Inflammatory macrophage (primary cell): ENCODE results near the gene TESK2.

Experiments
- DNase-seq, 2 donors: peaks; one replicate each; pipeline ENCODE4 v3.0.0-alpha.2; 2020 to 2022

Gene TESK2

DNA sequence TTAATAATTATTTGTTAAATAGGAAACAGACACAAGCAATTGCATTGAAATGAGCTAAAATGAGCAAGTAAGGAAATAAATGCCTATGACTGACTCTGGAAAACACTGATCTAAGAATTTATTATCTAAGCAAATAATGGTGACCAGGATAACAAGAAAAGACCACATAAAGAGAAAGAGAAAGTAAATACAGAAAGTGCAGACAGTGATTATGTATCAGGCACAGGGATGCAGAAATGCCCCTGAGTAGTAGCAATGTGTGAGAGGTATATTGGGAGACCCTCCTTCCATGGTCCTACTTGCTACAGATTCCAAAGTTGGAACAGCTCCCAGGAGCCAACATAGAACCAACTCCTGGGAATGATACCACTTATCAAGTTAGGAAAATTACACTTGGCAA lies 117.4 kb downstream of the TESK2 start:
- no peak for DNase-seq

DNA sequence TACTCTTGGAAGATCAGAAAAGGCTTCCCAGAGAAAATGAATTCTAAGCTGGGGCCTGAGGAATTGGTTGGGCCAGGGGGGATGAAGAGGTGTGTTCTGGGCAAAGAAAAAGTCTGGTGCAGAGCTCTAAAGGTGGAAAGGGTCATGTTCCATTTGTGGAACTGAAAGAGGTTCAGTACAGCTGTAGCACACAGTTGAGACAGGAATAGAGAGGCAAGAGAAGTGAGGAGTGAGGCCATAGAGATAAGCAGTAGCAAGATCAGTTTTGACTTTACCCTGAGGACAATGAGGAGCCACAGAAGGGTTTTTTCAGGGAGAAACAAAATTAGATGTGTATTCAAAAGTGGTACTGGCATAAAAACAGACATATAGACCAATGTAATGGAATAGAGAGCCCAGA lies 120.4 kb downstream of the TESK2 start:
- no peak for DNase-seq

- no peak for DNase-seq
Measured at GRCh38 chr1:45365051-45365450, 125.9 kb downstream of the TESK2 start.

GRCh38 chr1:45364294-45364693 lies 126.7 kb downstream of the TESK2 start:
- no peak for DNase-seq

- DNase-seq = peak in 1 of 2 donors; percentile 50
Measured at GRCh38 chr1:45360981-45361380, 130.0 kb downstream of the TESK2 start.

DNA sequence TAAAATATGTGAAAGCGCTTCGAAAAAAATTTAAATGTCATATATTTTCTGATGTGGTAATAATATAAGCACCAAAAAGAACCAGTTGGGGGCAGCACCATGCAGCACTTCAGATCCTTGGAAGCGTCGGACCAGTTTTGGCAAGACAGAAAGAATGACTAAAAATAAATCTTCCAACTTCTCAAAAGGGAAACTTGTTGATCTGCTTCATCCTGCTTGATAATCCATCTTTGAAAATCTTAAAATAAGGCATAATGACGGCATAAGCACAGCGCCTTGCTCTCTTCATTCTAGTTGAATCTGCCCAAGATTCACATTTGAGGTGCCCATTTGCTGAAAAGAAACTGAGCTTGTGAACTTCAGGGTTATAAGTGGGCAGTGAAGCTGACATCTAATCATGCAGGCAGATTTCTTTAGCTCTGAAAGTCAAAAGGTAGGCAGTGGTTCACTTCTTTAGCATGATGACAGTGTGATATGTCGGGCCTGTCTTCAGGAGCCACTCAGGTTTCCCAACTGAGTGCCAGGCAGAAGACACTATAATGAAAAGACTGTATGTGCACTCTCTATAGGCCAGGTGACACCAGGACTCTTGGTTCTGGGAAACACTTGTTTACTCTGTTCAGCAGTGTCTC lies 131.0 kb downstream of the TESK2 start:
- DNase-seq = peak; percentile 68 to 73

DNA sequence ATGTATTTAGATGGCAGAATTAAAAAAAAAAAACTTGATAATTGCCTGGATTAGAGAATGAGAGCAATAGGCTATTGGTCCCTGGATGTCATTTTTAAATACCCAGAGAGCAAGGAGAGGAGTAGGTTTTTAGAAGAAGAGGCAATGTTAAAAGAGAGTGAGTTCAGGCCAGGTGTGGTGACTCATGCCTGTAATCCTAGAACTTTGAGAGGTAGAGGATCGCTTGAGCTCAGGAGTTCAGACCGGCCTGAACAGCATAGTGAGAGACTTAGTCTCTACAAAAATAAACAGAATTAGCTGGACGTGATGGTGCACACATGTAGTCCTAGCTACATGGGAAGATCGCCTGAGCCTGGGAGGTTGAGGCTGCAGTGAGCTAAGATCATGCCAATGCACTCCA lies 134.8 kb downstream of the TESK2 start:
- no peak for DNase-seq

GRCh38 chr1:45355683-45356082 lies 135.3 kb downstream of the TESK2 start:
- DNase-seq = no peak

GRCh38 chr1:45354838-45355237 lies 136.1 kb downstream of the TESK2 start:
- DNase-seq = no peak

DNA sequence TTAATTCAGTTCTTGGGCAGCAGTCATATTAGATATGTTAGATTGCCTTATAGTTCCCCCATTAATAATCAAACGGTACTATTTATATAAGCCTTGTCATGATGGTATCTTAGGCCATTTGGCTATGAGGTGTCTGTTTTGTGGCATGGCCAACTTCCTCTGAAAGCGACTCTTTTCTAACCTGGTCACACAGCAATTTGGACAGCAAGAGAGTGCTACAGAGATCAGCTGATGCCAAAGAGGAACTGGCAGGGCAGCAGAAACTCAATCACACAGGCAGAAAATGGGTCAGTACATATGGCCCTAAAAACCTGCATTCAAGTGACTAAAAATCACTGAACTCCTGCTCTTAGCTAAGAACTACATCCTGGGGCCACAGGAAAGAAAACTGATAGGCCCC lies 137.3 kb downstream of the TESK2 start:
- peak; percentile 47 to 62 for DNase-seq

DNA sequence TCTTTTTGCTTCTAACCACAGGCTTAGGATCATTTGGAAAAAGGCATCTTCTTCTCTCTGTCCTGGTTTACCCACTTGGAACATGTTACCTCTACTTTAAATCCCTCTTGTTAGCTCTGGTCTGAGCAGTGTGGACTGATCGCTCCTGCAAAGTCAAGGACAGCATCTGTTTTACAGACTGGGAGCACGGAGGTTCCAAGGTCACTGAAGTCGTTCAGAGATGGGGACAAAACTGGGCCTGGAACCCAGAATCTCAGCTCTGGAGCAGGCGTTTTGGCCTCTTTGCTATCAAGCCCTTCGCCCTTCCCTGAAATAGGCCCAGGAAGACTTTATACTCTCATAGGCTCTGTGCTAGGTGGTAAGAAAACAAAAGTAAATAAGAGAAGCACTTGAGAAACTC lies 139.5 kb downstream of the TESK2 start:
- DNase-seq = no peak

DNA sequence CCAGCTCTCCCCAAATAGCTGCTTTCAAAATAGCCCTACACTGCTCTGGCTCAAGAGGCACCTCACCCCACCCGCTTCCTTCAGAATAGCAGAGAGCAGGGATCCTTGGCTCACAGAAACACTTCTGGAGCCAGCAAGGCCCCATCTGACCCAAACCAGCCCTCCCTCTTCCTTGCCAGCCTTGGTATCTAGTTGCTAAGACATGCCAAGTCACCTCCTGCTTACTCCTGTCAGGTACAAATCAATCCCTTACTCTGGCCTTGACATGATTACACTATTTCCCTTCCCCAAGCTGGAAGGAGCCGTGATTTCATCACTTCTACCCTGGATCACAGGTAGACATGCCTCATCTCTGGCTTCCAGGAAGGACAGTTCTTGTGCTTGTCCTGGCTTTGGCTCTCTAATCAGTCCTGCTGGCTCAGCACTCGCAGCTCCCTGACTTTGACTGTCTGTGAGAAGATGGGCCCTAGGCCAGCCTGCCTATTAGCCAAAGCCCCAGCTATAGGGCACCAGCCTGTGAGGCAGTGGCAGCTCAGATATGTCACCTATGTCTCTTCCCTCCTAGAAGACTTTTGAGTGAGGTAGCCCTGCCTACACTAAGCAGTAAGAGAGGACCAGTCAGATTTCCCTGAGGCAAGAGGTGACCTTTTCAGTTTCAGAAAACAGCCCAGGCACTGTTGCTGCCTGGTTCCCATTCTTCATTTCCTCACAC lies 141.8 kb downstream of the TESK2 start:
- DNase-seq = no peak

DNA sequence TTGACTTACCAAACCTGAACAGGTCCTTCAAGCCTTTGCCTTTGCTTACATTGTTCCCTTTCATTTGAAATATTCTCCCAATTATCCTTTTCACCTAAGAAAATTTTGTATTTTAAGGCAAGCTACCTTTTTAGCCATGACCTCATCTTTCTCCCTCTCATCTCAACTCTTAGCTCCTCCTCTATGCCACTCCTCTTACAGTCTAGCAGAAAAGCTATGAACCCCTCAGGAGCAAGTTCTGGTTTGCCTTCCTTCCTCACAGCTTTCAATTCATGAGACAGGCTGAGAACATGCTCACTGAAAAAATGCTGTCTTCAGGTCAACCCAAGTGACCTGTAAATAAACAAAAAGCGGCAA lies 142.4 kb downstream of the TESK2 start:
- no peak for DNase-seq

- DNase-seq = no peak
Measured at GRCh38 chr1:45348020-45348419, 142.9 kb downstream of the TESK2 start.

DNA sequence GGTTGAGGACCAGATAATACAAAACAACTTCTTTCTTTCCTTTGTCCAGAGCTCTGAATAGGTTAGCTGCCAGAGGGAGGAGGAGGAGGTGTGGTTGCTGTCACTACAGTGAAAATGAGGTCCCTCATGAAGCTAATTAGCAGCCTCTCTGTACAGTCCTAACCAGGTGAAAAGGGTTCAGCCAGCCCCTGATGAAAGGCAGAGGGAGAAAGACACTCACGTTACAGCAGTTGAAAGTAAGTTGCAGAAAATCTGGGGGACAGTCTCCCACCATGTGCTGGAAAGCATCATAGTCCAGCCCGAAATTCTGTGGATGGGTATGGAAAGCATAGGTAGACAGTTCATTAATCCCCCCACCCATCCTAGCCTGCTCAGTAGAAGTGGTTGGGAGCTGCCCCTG lies 144.5 kb downstream of the TESK2 start:
- DNase-seq = no peak

DNA sequence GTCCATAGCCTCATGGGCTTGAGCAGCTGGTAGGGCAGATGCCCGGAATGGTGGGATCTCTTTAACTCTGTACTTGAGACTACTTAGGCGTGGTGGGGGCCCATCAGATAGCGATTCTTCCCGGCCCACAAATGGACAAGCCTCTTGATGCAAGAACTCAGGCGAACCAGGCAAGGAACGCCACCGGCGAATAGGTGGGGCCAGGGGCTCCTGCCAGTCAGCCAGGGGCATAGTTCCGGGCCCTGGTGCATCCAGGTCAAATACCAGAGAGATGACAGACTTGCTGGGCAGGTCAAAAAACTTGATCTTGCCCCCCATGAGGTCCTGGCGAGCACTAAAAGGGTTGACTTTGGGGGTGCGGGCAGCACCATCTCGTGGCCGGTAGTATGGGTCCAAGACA lies 145.9 kb downstream of the TESK2 start:
- DNase-seq = no peak

- no peak for DNase-seq
Measured at GRCh38 chr1:45344499-45344898, 146.5 kb downstream of the TESK2 start.

DNA sequence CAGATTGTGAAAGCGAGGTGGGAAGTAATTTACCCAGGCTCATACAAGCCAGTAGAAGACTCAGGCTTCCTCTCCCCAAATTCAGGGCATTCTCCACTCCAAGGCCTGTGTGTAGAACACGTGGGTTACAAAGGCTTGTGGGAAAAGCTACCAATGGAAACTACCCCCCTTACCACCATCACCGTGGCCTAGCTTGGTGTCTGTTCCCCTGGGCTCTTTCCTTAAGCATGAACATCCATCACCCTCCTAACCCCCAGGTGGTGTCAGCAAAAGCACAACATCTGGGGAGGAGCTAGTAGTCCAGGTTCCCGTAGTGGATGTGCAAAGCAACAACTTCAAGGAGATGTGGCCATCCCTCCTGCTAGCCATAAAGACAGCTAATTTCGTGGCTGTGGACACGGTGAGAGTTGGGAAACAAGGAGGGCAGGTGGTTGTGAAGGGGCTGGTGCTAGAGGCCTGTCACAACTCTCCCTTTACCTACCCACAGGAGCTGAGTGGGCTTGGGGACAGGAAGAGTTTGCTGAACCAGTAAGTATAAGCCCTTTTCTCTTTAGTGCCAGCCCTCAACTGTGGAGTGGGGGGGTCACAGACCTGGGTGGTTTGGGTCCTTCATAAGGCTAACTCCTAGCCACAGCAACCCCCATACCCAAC lies 150.0 kb downstream of the TESK2 start:
- DNase-seq = no peak

DNA sequence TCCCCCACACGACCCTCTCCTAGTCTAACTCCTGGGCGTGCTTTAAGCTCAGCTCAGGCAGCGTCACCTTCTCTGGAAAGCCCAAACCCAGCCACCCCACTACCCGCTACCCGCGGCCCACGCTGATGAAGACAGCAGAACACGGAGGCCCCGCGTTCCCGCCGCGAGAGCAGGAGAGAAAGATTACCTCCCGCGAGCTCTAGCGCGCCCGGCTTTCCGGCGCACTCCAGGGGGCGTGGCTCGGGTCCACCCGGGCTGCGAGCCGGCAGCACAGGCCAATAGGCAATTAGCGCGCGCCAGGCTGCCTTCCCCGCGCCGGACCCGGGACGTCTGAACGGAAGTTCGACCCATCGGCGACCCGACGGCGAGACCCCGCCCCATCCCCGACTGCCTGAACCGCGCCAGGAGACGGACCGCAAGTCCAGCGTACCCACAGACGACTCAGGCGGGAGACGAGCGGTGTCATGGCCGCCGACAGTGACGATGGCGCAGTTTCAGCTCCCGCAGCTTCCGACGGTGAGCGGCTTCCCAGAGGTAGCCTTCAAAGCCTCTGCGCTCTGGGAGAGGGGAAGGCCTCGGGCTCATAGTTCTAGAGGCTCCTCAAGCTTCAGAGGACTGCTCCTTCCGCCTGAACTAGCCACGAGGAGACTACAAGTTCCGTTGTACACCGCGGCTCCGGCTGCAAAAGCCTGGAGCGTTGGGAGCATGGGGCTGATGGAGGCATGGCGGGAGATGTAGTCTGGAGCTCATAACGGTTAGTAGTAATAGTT lies 151.0 kb downstream of the TESK2 start, which contains the start of the genes MUTYH and TOE1:
Gene MUTYH, minus strand, starts transcription at position 652 of the 770 bp plus-strand sequence. CDS start 5,935 bp downstream, outside the sequence.
Gene TOE1, plus strand, starts transcription at position 382 of the 770 bp plus-strand sequence. Its CDS starts 83 bp downstream, at position 465.
- peak; percentile 89 to 91 for DNase-seq

- DNase-seq = no peak
Measured at GRCh38 chr1:45337630-45338325, 153.2 kb downstream of the TESK2 start.

DNA sequence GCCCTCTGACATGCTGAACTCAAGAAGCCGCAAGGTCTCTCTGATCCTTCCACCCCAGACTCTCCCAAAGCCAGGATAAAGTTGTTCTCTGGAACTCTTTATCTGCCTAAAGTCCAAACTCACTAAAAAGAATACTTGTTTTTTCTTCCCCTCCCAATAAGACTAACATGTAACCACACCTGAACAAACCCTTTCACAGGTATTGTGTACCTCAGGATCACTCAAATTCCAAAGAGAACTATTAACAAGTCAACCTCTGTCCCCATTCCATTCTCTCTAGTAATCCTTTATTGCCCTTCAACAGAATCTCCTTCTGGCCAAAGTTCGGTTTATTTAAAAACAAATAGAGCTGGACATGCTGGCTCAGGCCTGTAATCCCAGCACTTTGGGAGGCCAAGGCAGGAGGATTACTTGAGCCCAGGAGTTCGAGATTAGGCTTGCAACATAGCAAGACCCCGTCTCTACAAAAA lies 155.1 kb downstream of the TESK2 start:
- DNase-seq = no peak
